Lower leg skin (tissue), 4 donors: Measurements from ENCODE around the gene YOD1. TPM values are rescaled to one million over a fixed set of nuclear protein-coding genes. Genes with fewer than 3 reads are reported as not detected.
A peak's percentile ranks its signal among the peaks of the same experiment; 100 is the strongest.

Experiments
- DNase-seq, 2 donors: peaks; one replicate each; pipeline ENCODE4 v3.0.0-alpha.2; 2019; ENCODE audit warnings: low spot score in 2 of 2
- H3K4me3 ChIP-seq: fragments of 200-600 bp; sonication (generic); 2 replicates; pipeline ENCODE4 v1.5.1; 2017; ENCODE audit warnings: mild to moderate bottlenecking, low read depth; ENCODE audit not compliant: poor library complexity, severe bottlenecking
- CTCF ChIP-seq, 3 donors: fragments of 450-650 bp; IDR thresholded peaks; one replicate each; pipeline ENCODE4 v1.5.1; 2016; ENCODE audit warnings: antibody characterized with exemption in 3 of 3, mild to moderate bottlenecking in 3 of 3, moderate library complexity in 2 of 3
- POLR2A ChIP-seq, 2 donors: fragments of 450-650 bp; IDR thresholded peaks; one replicate each; pipeline ENCODE4 v1.6.1; 2016 to 2017; ENCODE audit warnings: antibody characterized with exemption in 2 of 2, mild to moderate bottlenecking in 1 of 2, moderate library complexity in 1 of 2
- WGBS, 2 donors: methylation state at CpG; one replicate each; pipeline ENCODE4 v1.1.5; 2018; 5-methylcytosine and 5-hydroxymethylcytosine counted together
- intact Hi-C: fragments of 100-400 bp; cut with DNase I; formaldehyde crosslinking; loops from one replicate; pipeline ENCODE4 v1.15.0; 2023; ENCODE audit warnings: low total_unique reads
- total RNA-seq, 4 donors: library from RNA; depleted of rRNA; stranded (reverse); fragments of >200 nt; gene quantifications; one replicate each; pipeline ENCODE4 v1.1.0, GENCODE V29; 2016

The YOD1 gene
- total RNA-seq, 4 donors from 2014 or later, result 47.5 to 91.8 (median 65.5) TPM

DNA sequence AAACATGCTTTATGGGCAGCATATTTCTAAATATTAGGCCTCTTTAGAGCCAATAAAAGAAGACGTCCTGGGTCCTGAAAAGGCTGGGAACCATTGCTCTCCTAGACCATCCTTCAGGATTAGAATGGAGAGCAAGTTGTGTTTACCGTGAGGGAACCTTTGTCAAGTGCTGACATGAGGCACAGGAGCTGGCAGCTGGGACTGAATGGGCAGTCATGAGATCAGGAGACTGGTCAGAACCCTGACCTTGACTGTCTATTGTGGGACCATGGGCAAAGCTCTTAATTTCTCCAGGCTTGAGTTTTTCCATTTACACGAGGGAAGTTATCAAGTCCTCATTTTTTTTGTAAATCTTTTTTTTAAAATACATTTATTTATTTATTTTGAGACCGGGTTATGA, 7.2 kb upstream of the YOD1 start:
- intact Hi-C loops, result no loop called here
- TF ChIP-seq CTCF (IDR thresholded peaks at IDR 0.05) (no peak), POLR2A (IDR thresholded peaks at IDR 0.05) (no peak)
- no peak for DNase-seq
- no peak overlapping the region for H3K4me3 ChIP-seq
- 85 to 93% methylated on average over 4 of the region's 4 CpGs for WGBS, 2 donors

DNA sequence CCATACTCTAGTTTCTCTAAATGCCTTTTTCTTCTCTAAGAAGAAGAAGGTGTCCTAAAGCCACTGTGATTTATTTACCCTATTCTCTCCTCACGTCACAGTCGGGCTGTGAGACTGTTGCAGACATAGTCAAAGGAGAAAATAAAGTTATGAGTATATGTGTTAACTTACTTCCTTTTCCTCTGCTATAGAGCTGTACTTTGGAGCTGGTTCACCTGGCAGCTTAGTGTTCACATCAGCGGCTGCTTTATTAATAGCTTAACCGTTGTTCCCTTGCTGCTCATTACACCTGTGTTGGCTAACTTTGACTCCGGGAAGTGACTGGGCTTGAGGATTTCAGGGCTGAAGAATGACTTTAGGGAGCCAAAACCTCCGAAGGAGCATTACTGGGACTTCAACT, 5.7 kb upstream of the YOD1 start:
- H3K4me3 ChIP-seq, result no peak overlapping the region

GRCh38 chr1:207055386-207056001, 4.5 kb upstream of the YOD1 start:
- TF ChIP-seq POLR2A (IDR thresholded peaks at IDR 0.05), result no peak
- no peak for TF ChIP-seq CTCF (IDR thresholded peaks at IDR 0.05)
- DNase-seq, result no peak
- intact Hi-C loops, result no loop called here
- no peak overlapping the region for H3K4me3 ChIP-seq
- WGBS, 2 donors, result 76 to 81% methylated on average over 3 of the region's 3 CpGs

More for the DNA sequence above, 5.7 kb upstream of the YOD1 start:
- no peak for DNase-seq
- TF ChIP-seq POLR2A (IDR thresholded peaks at IDR 0.05) (no peak), CTCF (IDR thresholded peaks at IDR 0.05) (no peak)
- intact Hi-C loops, result no loop called here
- 90 to 91% methylated on average over 6 of the region's 6 CpGs for WGBS, 2 donors

DNA sequence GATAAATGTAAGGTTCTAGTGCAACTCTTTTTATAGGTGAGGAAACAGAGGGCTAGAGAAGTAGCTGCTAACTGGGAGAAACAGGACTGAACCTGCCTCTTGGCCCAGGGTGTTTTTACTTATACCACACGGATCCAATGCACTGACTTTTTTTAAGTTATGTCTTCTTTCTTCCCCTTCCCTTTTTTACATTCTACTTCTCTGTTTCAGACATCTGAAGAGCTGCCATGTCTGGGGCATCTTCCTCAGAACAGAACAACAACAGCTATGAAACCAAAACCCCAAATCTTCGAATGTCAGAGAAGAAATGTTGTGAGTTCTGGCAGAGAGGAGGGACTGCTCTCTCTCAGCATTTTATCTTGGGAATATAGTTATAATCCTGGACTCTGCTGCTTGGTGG, 3.5 kb upstream of the YOD1 start:
- no peak for TF ChIP-seq POLR2A (IDR thresholded peaks at IDR 0.05)
- no peak for TF ChIP-seq CTCF (IDR thresholded peaks at IDR 0.05)
- no peak overlapping the region for H3K4me3 ChIP-seq
- DNase-seq, result no peak
- 30 to 36% methylated on average over 2 of the region's 2 CpGs for WGBS, 2 donors
- intact Hi-C loops, result no loop called here

DNA sequence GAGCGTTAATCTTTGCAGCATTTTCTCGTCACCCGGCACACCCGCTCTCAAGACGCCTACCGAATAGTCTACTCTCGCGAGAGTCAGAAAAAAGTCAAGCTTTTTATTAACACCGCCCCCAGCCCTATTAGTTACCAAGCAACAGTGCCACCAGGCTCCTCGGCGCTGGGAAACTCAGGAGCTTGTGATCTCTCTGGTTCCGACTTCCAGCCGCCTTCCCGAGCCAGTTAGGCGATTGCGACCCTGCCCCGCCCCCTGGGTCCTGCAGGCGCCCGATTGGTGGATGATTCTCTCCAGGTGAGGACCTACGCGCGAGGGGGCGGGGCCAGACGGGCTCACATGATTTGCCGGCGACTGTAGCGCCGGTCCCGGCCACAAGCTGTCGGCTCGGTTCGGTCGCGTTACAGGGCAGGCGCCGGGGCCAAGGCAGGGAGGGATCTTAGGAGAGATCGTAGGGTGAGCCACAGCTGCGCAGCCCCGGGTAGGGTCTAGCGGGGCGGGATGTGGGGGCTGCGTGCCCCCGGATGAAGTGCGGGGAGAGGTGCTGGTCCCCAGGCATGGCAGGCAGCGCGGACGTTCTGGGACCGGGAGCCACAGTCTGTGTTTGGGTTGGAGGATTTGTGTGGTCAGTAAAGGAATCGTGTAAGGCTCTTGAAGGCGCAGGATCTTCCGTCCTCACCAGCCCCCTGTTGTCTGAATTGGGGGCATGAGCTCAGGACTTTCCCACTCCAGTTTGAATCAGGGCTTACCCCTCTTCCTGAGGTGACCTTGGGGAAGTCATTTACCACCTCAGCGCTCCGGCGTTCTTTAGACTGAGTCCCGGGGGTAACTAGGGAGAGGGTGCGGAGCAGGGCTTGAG, 2.1 kb upstream of the YOD1 start, which contains the start of gene PFKFB2:
Gene PFKFB2, plus strand, starts transcription at position 365 of the 859 bp plus-strand sequence. CDS start 1,443 bp downstream, outside the sequence.
- TF ChIP-seq CTCF (IDR thresholded peaks at IDR 0.05), result peak in 1 of 3 donors; percentile 29
- TF ChIP-seq POLR2A (IDR thresholded peaks at IDR 0.05), result no peak
- peak within 1 kb of the TSS; percentile 44 for H3K4me3 ChIP-seq
- intact Hi-C loops, result no loop called here
- DNase-seq, result peak; percentile 98 to 99
- 3 to 4% methylated on average over 44 to 49 of the region's 56 CpGs for WGBS, 2 donors
